H1 (cell line): Measurements from ENCODE around the gene PUSL1. TPM values are rescaled to one million over a fixed set of nuclear protein-coding genes. Genes with fewer than 3 reads are reported as not detected.

ENCODE experiments used
- CTCF ChIA-PET: fragments of 300-600 bp; sonication (Branson Sonifier 250); formaldehyde crosslinking; loops from one replicate; lab custom pipeline; 2021; ENCODE audit not compliant: partially characterized antibody; lab: Charles Lee
- POLR2A ChIA-PET: fragments of 300-600 bp; sonication (Branson Sonifier 250); formaldehyde crosslinking; loops from one replicate; lab custom pipeline; 2021; ENCODE audit warnings: inconsistent platforms; ENCODE audit not compliant: partially characterized antibody; lab: Charles Lee
- DNase-seq, 2 experiments: peaks; one replicate each; pipeline versions ENCODE4 v3.0.0 to v3.0.0-alpha.2; 2010 to 2022; ENCODE audit warnings: low spot score in 2 of 2, low read depth in 1 of 2, mixed read lengths in 1 of 2
- FAIRE-seq: peaks from 2 replicates; lab custom pipeline; 2011; peaks lifted over from hg19 to GRCh38; lab: Jason Lieb, UNC
- H2AFZ ChIP-seq: 2 replicates; pipeline ENCODE4 v1.8.1; 2012; ENCODE audit warnings: low read length, inconsistent platforms
- H2AK5ac ChIP-seq: 2 replicates; pipeline ENCODE4 v1.6.1; 2013; ENCODE audit warnings: low read depth, low read length
- H2BK120ac ChIP-seq: replicated peaks from 2 replicates; pipeline ENCODE3; 2013; ENCODE audit warnings: low read depth, low read length, inconsistent platforms
- H2BK12ac ChIP-seq: 2 replicates; pipeline ENCODE4 v1.6.1; 2013; ENCODE audit warnings: low read depth, low read length
- H2BK15ac ChIP-seq: 2 replicates; pipeline ENCODE4 v1.6.1; 2013; ENCODE audit warnings: low read length
- H2BK20ac ChIP-seq: 2 replicates; pipeline ENCODE4 v1.6.1; 2013; ENCODE audit warnings: low read length
- H2BK5ac ChIP-seq: 2 replicates; pipeline ENCODE4 v1.6.1; 2013; ENCODE audit warnings: low read depth, low read length
- H3K14ac ChIP-seq: 2 replicates; pipeline ENCODE4 v1.6.1; 2013; ENCODE audit warnings: inconsistent platforms; ENCODE audit not compliant: insufficient read length
- H3K18ac ChIP-seq: 2 replicates; pipeline ENCODE4 v1.6.1; 2013; ENCODE audit warnings: low read length; ENCODE audit errors: extremely low read depth
- H3K23ac ChIP-seq: 2 replicates; pipeline ENCODE4 v1.6.1; 2013; ENCODE audit warnings: inconsistent platforms; ENCODE audit not compliant: insufficient read length
- H3K23me2 ChIP-seq: 2 replicates; pipeline ENCODE4 v1.6.1; 2013; ENCODE audit warnings: low read depth, low read length
- H3K27ac ChIP-seq: 2 replicates; pipeline ENCODE4 v1.6.1; 2011; ENCODE audit warnings: low read depth, low read length, inconsistent platforms
- H3K27me3 ChIP-seq, 4 experiments: replicated peaks in 1 of 4; 1 replicate in 1 of 4; 2 replicates in 3 of 4; pipeline versions ENCODE4 v1.6.1 to v1.8.1; 2011 to 2013; ENCODE audit warnings: low read length in 3 of 4, mild to moderate bottlenecking in 3 of 4, inconsistent platforms in 2 of 4, mixed read lengths in 2 of 4, moderate library complexity in 1 of 4; ENCODE audit not compliant: control insufficient read depth in 3 of 4, insufficient read depth in 3 of 4; ENCODE audit errors: extremely low read depth in 1 of 4
- H3K36me3 ChIP-seq, 4 experiments: 2 replicates each; pipeline versions ENCODE4 v1.6.1 to v1.8.1; 2011 to 2013; ENCODE audit warnings: mild to moderate bottlenecking in 4 of 4, low read length in 3 of 4, moderate library complexity in 2 of 4, control low read depth in 1 of 4, inconsistent platforms in 1 of 4; ENCODE audit not compliant: insufficient read depth in 4 of 4, control insufficient read depth in 2 of 4
- H3K4ac ChIP-seq: replicated peaks from 2 replicates; pipeline ENCODE3; 2013; ENCODE audit warnings: low read length, low read depth, mixed read lengths, inconsistent platforms; ENCODE audit not compliant: insufficient read length
- H3K4me1 ChIP-seq, 4 experiments: replicated peaks in 1 of 4; 1 replicate in 1 of 4; 2 replicates in 3 of 4; pipeline versions ENCODE4 v1.6.1 to v1.8.1; 2011 to 2013; ENCODE audit warnings: low read length in 3 of 4, inconsistent platforms in 2 of 4, mixed read lengths in 1 of 4; ENCODE audit not compliant: insufficient read depth in 4 of 4, control insufficient read depth in 3 of 4
- H3K4me2 ChIP-seq, 2 experiments: 2 replicates each; pipeline versions ENCODE4 v1.6.1 to v1.8.1; 2011 to 2013; ENCODE audit warnings: low read depth in 2 of 2, low read length in 2 of 2, control low read depth in 1 of 2, inconsistent platforms in 1 of 2, mild to moderate bottlenecking in 1 of 2; ENCODE audit not compliant: insufficient read depth in 1 of 2
- H3K4me3 ChIP-seq, 4 experiments: fragments of 200-600, 300-600 bp in 1 of 4; sonication (generic), shearing (Covaris generic), sonication (Bioruptor Twin) in 1 of 4; 2 replicates each; pipeline versions ENCODE4 v1.5.1 to v1.8.1; 2011 to 2016; ENCODE audit warnings: low read length in 4 of 4, low read depth in 3 of 4, control low read depth in 2 of 4, inconsistent platforms in 2 of 4, mild to moderate bottlenecking in 2 of 4, mixed read lengths in 1 of 4, moderate library complexity in 1 of 4; ENCODE audit not compliant: insufficient read depth in 2 of 4; ENCODE audit errors: extremely low read depth in 1 of 4
- H3K56ac ChIP-seq: replicated peaks from 2 replicates; pipeline ENCODE3; 2013; ENCODE audit warnings: low read depth, mild to moderate bottlenecking, mixed read lengths, low read length, inconsistent platforms; ENCODE audit not compliant: insufficient read length
- H3K79me1 ChIP-seq: 2 replicates; pipeline ENCODE4 v1.6.1; 2013; ENCODE audit warnings: low read depth, low read length, control low read depth
- H3K79me2 ChIP-seq, 2 experiments: 2 replicates each; pipeline versions ENCODE4 v1.6.1 to v1.8.1; 2012 to 2013; ENCODE audit warnings: low read length in 2 of 2, mild to moderate bottlenecking in 2 of 2, inconsistent platforms in 1 of 2; ENCODE audit not compliant: insufficient read depth in 2 of 2, control insufficient read depth in 1 of 2
- H3K9ac ChIP-seq, 4 experiments: replicated peaks in 1 of 4; 1 replicate in 1 of 4; 2 replicates in 3 of 4; pipeline versions ENCODE4 v1.6.1 to v1.8.1; 2011 to 2013; ENCODE audit warnings: low read depth in 3 of 4, low read length in 3 of 4, control low read depth in 2 of 4, mild to moderate bottlenecking in 2 of 4, moderate library complexity in 2 of 4, inconsistent platforms in 1 of 4; ENCODE audit errors: extremely low read depth in 1 of 4
- H3K9me3 ChIP-seq, 2 experiments: 2 replicates each; pipeline versions ENCODE4 v1.6.1 to v1.8.1; 2012 to 2013; ENCODE audit warnings: mild to moderate bottlenecking in 2 of 2, moderate library complexity in 2 of 2, control low read depth in 1 of 2, inconsistent platforms in 1 of 2, low read depth in 1 of 2, low read length in 1 of 2, mixed read lengths in 1 of 2; ENCODE audit not compliant: insufficient read depth in 2 of 2
- H4K20me1 ChIP-seq, 2 experiments: replicated peaks in 1 of 2; 2 replicates each; pipeline versions ENCODE3 to v1.8.1; 2011 to 2013; ENCODE audit warnings: inconsistent platforms in 2 of 2, low read length in 2 of 2, mild to moderate bottlenecking in 1 of 2; ENCODE audit not compliant: insufficient read depth in 2 of 2, control insufficient read depth in 1 of 2
- H4K5ac ChIP-seq: 2 replicates; pipeline ENCODE4 v1.6.1; 2013; ENCODE audit warnings: low read length, low read depth, mixed read lengths, inconsistent platforms; ENCODE audit not compliant: insufficient read length
- H4K8ac ChIP-seq: 2 replicates; pipeline ENCODE4 v1.8.0; 2013; ENCODE audit warnings: mild to moderate bottlenecking, moderate library complexity, low read length, inconsistent platforms; ENCODE audit not compliant: insufficient read depth; ENCODE audit errors: extremely low read depth
- H4K91ac ChIP-seq: replicated peaks from 2 replicates; pipeline ENCODE3; 2013; ENCODE audit warnings: low read length, mixed read lengths, inconsistent platforms; ENCODE audit not compliant: insufficient read length
- BACH1 ChIP-seq: IDR thresholded peaks from 2 replicates; pipeline ENCODE4 v1.6.1; 2012; ENCODE audit warnings: low read length, improper control_type of control experiment
- BCL11A ChIP-seq, 2 experiments: IDR thresholded peaks; one replicate each; pipeline ENCODE4 v1.6.1; 2011; ENCODE audit warnings: low read depth in 2 of 2, low read length in 2 of 2, mild to moderate bottlenecking in 2 of 2
- CHD2 ChIP-seq: IDR thresholded peaks from 2 replicates; pipeline ENCODE4 v1.6.1; 2012; ENCODE audit warnings: low read length, improper control_type of control experiment
- CTBP2 ChIP-seq: IDR thresholded peaks from 2 replicates; pipeline ENCODE4 v1.7.0; 2011; ENCODE audit warnings: borderline replicate concordance, mild to moderate bottlenecking, moderate library complexity, mixed read lengths, low read length; ENCODE audit not compliant: insufficient read depth, insufficient read length
- KDM4A ChIP-seq: IDR thresholded peaks from one replicate; pipeline ENCODE4 v1.7.1; 2012; ENCODE audit warnings: low read depth, mild to moderate bottlenecking, moderate library complexity, low read length, inconsistent platforms; ENCODE audit not compliant: severe bottlenecking
- RNF2 ChIP-seq: fragments of 200-900, 300-1000 bp; sonication (generic); IDR thresholded peaks from 2 replicates; pipeline ENCODE4 v1.7.1; 2016; ENCODE audit warnings: borderline replicate concordance, low read depth, mild to moderate bottlenecking, antibody characterized with exemption, low read length; ENCODE audit not compliant: poor library complexity, severe bottlenecking; ENCODE audit errors: missing control alignments
- SP1 ChIP-seq: IDR thresholded peaks from 2 replicates; pipeline ENCODE4 v1.6.1; 2011; ENCODE audit warnings: low read depth, low read length
- TCF12 ChIP-seq: IDR thresholded peaks from 2 replicates; pipeline ENCODE4 v1.6.1; 2011; ENCODE audit warnings: low read depth, mild to moderate bottlenecking, low read length
- WGBS, 2 experiments: shearing (Covaris generic) in 1 of 2; methylation state at CpG; one replicate each; pipeline versions ENCODE4 v1.1.6 to v1.1.7; 2013 to 2015; ENCODE audit warnings: low lambda C conversion rate in 2 of 2, mixed read lengths in 2 of 2, inconsistent platforms in 1 of 2, low coverage in 1 of 2, missing lambda C conversion rate in 1 of 2; ENCODE audit not compliant: insufficient replicate concordance in 2 of 2, insufficient coverage in 1 of 2, insufficient read length in 1 of 2; ENCODE audit errors: extremely low coverage in 1 of 2, missing lambda C conversion rate in 1 of 2; 5-methylcytosine and 5-hydroxymethylcytosine counted together
- polyA plus RNA-seq, 7 experiments: library from polyadenylated mRNA; depleted of rRNA in 3 of 7; stranded (reverse) in 5 of 7; unstranded in 2 of 7; fragments of >200 nt in 5 of 7; fragments of 200-250 nt in 2 of 7; gene quantifications; 1 replicate in 5 of 7; 2 replicates in 1 of 7; 4 replicates in 1 of 7; pipeline versions ENCODE4 v1.2.1 to v1.2.3, GENCODE V29; 2011 to 2013; ENCODE audit warnings: missing spikeins in 2 of 7, mixed read lengths in 2 of 7
- total RNA-seq: library from RNA; stranded (reverse); fragmentation: NEBNext Ultra II Directional; extraction: Animal tissue kit (Norgen Biotek cat#: 25700); gene quantifications from 2 replicates; pipeline ENCODE4 v1.2.1, GENCODE V29; 2021
- TF ChIP-seq, protein P1 (sequence below): IDR thresholded peaks from 2 replicates; pipeline ENCODE4 v1.6.1; 2011; ENCODE audit warnings: low read length, improper control_type of control experiment
- TF ChIP-seq, protein P2 (sequence below): IDR thresholded peaks from 2 replicates; pipeline ENCODE4 v1.6.1; 2012; ENCODE audit warnings: inconsistent platforms

PUSL1 gene
- total and polyA plus RNA-seq, 2 of the 8 experiments (the other 6 are each of a cell fraction or from before 2014, with no cell fraction given), result 38.8 to 87.4 TPM

DNA sequence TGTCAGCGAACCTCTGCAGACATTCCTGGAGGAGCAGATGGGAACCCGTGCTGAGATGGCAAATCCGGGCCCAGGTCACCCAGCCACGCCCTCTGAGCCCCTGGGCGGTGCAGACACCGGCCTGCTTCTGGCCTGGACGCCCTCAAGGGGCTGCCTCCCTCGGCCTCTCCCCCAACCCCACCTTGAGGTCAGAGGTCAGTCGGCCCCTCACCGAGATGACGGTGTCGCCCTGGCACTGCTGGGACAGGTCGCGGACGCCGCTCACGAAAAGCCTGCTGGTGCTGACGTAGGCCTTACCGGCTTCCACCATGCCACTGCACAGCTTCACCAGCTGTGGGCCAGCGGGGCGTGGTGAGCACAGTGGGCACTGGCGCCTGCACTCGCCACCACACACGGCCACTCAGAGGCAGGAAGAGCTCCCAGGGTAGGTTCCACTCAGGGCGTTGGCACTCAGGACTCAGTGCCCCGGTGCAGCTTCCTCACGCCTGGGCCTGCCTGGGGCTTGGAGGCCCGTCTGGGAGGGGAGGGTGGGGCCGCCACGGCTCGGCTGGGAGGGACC is 5.4 kb upstream of the PUSL1 start:
- H3K4me1 ChIP-seq, result peaks cover 0 to 33% (median 23%) of the 10 kb centered on the region in 4 experiments; a peak in 6 of 7 replicates
- H3K23ac ChIP-seq, result no peak overlapping the region
- no peak for FAIRE-seq
- no peak for TF ChIP-seq SP1
- TF ChIP-seq TCF12, result no peak
- TF ChIP-seq BACH1, result no peak
- no peak for TF ChIP-seq RNF2
- TF ChIP-seq, protein P1, sequence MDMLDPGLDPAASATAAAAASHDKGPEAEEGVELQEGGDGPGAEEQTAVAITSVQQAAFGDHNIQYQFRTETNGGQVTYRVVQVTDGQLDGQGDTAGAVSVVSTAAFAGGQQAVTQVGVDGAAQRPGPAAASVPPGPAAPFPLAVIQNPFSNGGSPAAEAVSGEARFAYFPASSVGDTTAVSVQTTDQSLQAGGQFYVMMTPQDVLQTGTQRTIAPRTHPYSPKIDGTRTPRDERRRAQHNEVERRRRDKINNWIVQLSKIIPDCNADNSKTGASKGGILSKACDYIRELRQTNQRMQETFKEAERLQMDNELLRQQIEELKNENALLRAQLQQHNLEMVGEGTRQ, result no peak
- no peak for TF ChIP-seq CHD2
- TF ChIP-seq, protein P2, sequence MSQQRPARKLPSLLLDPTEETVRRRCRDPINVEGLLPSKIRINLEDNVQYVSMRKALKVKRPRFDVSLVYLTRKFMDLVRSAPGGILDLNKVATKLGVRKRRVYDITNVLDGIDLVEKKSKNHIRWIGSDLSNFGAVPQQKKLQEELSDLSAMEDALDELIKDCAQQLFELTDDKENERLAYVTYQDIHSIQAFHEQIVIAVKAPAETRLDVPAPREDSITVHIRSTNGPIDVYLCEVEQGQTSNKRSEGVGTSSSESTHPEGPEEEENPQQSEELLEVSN, result no peak
- TF ChIP-seq BCL11A (IDR thresholded peaks at IDR 0.05; ENCODE audit: low read depth in 2 of 2, low read length in 2 of 2), result no peak
- no peak for TF ChIP-seq CTBP2
- no peak for TF ChIP-seq KDM4A

More for the DNA sequence above, 5.4 kb upstream of the PUSL1 start:
- H3K56ac ChIP-seq, result no peak overlapping the region
- no peaks in the 10 kb centered on the region for H3K9me3 ChIP-seq
- no peak overlapping the region for H3K9ac ChIP-seq
- CTCF ChIA-PET, result interaction anchor here (0.6 to 1.5 kb wide), 5 partner anchors 18 to 326 kb away, joined by 3 to 5 read pairs (median 3); no protein-coding TSS in a partner anchor
- peaks cover 0 to 4% (median 1%) of the 10 kb centered on the region in 4 experiments; a peak in 1 of 7 replicates for H3K27me3 ChIP-seq
- no peak overlapping the region for H4K91ac ChIP-seq
- H2BK120ac ChIP-seq, result no peak overlapping the region
- H3K14ac ChIP-seq, result no peak overlapping the region
- peaks cover 4% of the 10 kb centered on the region; the same call in 1 of the 2 replicates for H3K79me1 ChIP-seq
- 0 out of 2 replicates have a peak overlapping the region, but pooled peaks have one; percentile 13 for H2BK20ac ChIP-seq
- H3K23me2 ChIP-seq, result peaks cover 9% of the 10 kb centered on the region; the same call in 1 of the 2 replicates
- H2BK12ac ChIP-seq, result peak overlapping the region; percentile 75; the same call in 1 of the 2 replicates
- 0 out of 2 replicates have a peak overlapping the region, but pooled peaks have one; percentile 16 for H2AK5ac ChIP-seq
- H3K4ac ChIP-seq, result no peak overlapping the region
- no peak overlapping the region for H3K4me2 ChIP-seq
- H4K8ac ChIP-seq, result peak overlapping the region; percentile 51; the same call in 1 of the 2 replicates
- no peak for DNase-seq
- H3K79me2 ChIP-seq, result peaks cover 0 to 6% of the 10 kb centered on the region in 2 experiments; a peak in 1 of 4 replicates
- H2AFZ ChIP-seq, result no peak overlapping the region
- peaks cover 5 to 23% of the 10 kb centered on the region in 2 experiments for H4K20me1 ChIP-seq
- 87% methylated on average over 28 of the region's 31 CpGs; no CpG with 5 or more reads in 1 of the 2 experiments for WGBS, 2 experiments
- H3K27ac ChIP-seq, result no peak overlapping the region
- H3K4me3 ChIP-seq, result no peak overlapping the region
- POLR2A ChIA-PET, result interaction anchor here (0.6 to 2.9 kb wide), 3 partner anchors 9 to 148 kb away, joined by 3 to 11 read pairs (median 3); no protein-coding TSS in a partner anchor
- no peaks in the 10 kb centered on the region for H3K36me3 ChIP-seq
- no peak overlapping the region for H3K18ac ChIP-seq
- no peak overlapping the region for H4K5ac ChIP-seq
- no peak overlapping the region; the same call in 1 of the 2 replicates for H2BK5ac ChIP-seq
- 0 out of 2 replicates have a peak overlapping the region, but pooled peaks have one; percentile 25 for H2BK15ac ChIP-seq
